Upper lobe of left lung (tissue), 6 donors: Measurements from ENCODE around the gene XPNPEP1. TPM values are rescaled to one million over a fixed set of nuclear protein-coding genes. Genes with fewer than 3 reads are reported as not detected.

Experiments used
- ATAC-seq, 2 donors: fragments of 200-7000 bp; cut with Tn5 transposase; one replicate each; pipeline ENCODE4 v1.9.1; 2022; ENCODE audit warnings: mild to moderate bottlenecking in 2 of 2, moderate library complexity in 2 of 2; ENCODE audit not compliant: low FRiP score in 2 of 2
- DNase-seq, 2 donors: peaks; one replicate each; pipeline ENCODE4 v3.0.0-alpha.2; 2019 to 2020
- H3K27ac ChIP-seq, 4 donors: fragments of 200-600 bp; sonication (generic); one replicate each; pipeline ENCODE4 v1.5.1; 2016 to 2019
- H3K27me3 ChIP-seq, 4 donors: fragments of 200-600 bp; sonication (generic); one replicate each; pipeline ENCODE4 v1.5.1; 2017 to 2019
- H3K36me3 ChIP-seq, 4 donors: fragments of 200-600 bp; sonication (generic); one replicate each; pipeline ENCODE4 v1.5.1; 2016 to 2019
- H3K4me1 ChIP-seq, 4 donors: fragments of 200-600 bp; sonication (generic); one replicate each; pipeline ENCODE4 v1.5.1; 2018 to 2019
- H3K4me3 ChIP-seq, 4 donors: fragments of 200-600 bp; sonication (generic); one replicate each; pipeline ENCODE4 v1.5.1; 2017 to 2019; ENCODE audit warnings: mild to moderate bottlenecking in 2 of 4, moderate library complexity in 1 of 4
- H3K9me3 ChIP-seq, 4 donors: fragments of 200-600 bp; sonication (generic); one replicate each; pipeline ENCODE4 v1.5.1; 2018 to 2019
- CTCF ChIP-seq, 6 experiments: fragments of 450-650 bp in 4 of 6; fragments of 200-600 bp in 2 of 6; sonication (generic) in 2 of 6; IDR thresholded peaks; one replicate each; pipeline ENCODE4 v1.5.1; 2016 to 2019; ENCODE audit warnings: antibody characterized with exemption in 6 of 6
- EP300 ChIP-seq, 4 donors: sonication (generic); formaldehyde crosslinking; IDR thresholded peaks; one replicate each; pipeline ENCODE4 v1.5.1; 2017; ENCODE audit warnings: antibody characterized with exemption in 4 of 4, control low read depth in 2 of 4
- POLR2A ChIP-seq, 4 donors: fragments of 450-650 bp; IDR thresholded peaks; one replicate each; pipeline ENCODE4 v1.5.1; 2016 to 2017; ENCODE audit warnings: antibody characterized with exemption in 4 of 4, mild to moderate bottlenecking in 2 of 4
- POLR2AphosphoS5 ChIP-seq, 2 donors: sonication (generic); formaldehyde crosslinking; IDR thresholded peaks; one replicate each; pipeline ENCODE4 v1.5.1; 2017; ENCODE audit warnings: antibody characterized with exemption in 2 of 2
- WGBS, 2 donors: methylation state at CpG; one replicate each; pipeline ENCODE4 v1.1.5; 2017 to 2018; 5-methylcytosine and 5-hydroxymethylcytosine counted together
- total RNA-seq, 6 donors: library from RNA; depleted of rRNA in 4 of 6; stranded (reverse); fragments of >200 nt in 4 of 6; gene quantifications; one replicate each; pipeline versions ENCODE4 v1.1.0 to v1.2.1, GENCODE V29; 2016 to 2021
- donor health status: DM: no; HTN: no; CAD: no; lungs with moderate emphysema.
- donor health status: DM: no; HTN: yes; CAD: no; lungs with severe emphysema.

The XPNPEP1 gene
- total RNA-seq, 6 donors from 2014 or later = 40.6 to 132 (median 57.8) TPM

- Histone ChIP-seq H3K4me1 (no peaks in the 10 kb centered on the region), H3K27me3 (no peaks in the 10 kb centered on the region), H3K4me3 (no peak overlapping the region), H3K27ac (no peak overlapping the region), H3K36me3 (peaks cover 11 to 33% (median 25%) of the 10 kb centered on the region in 4 donors), H3K9me3 (peaks cover 0 to 6% (median 2%) of the 10 kb centered on the region in 4 donors)
- TF ChIP-seq POLR2A (IDR thresholded peaks at IDR 0.05) (no peak), CTCF (IDR thresholded peaks at IDR 0.05) (no peak), POLR2AphosphoS5 (IDR thresholded peaks at IDR 0.05) (no peak), EP300 (IDR thresholded peaks at IDR 0.05) (no peak)
- WGBS, 2 donors = 92 to 95% methylated on average over 4 of the region's 4 CpGs
- DNase-seq = no peak
- no peak for ATAC-seq
Measured at GRCh38 chr10:109861081-109861480, 62.2 kb downstream of the XPNPEP1 start.

GRCh38 chr10:109859221-109859620 lies 64.1 kb downstream of the XPNPEP1 start:
- TF ChIP-seq CTCF (IDR thresholded peaks at IDR 0.05) = no peak
- TF ChIP-seq POLR2A (IDR thresholded peaks at IDR 0.05) = no peak
- no peak for TF ChIP-seq EP300 (IDR thresholded peaks at IDR 0.05)
- TF ChIP-seq POLR2AphosphoS5 (IDR thresholded peaks at IDR 0.05) = no peak

GRCh38 chr10:109855746-109856145 lies 67.6 kb downstream of the XPNPEP1 start:
- Histone ChIP-seq H3K36me3 (no peaks in the 10 kb centered on the region), H3K27me3 (no peaks in the 10 kb centered on the region), H3K27ac (no peak overlapping the region), H3K9me3 (no peaks in the 10 kb centered on the region), H3K4me1 (peaks cover 6 to 12% (median 8%) of the 10 kb centered on the region in 4 donors), H3K4me3 (no peak overlapping the region)
- TF ChIP-seq CTCF (IDR thresholded peaks at IDR 0.05) (no peak), EP300 (IDR thresholded peaks at IDR 0.05) (no peak), POLR2AphosphoS5 (IDR thresholded peaks at IDR 0.05) (no peak), POLR2A (IDR thresholded peaks at IDR 0.05) (no peak)
- no peak for DNase-seq
- 93 to 95% methylated on average over 5 of the region's 5 CpGs for WGBS, 2 donors
- ATAC-seq = no peak

More at GRCh38 chr10:109859221-109859620, 64.1 kb downstream of the XPNPEP1 start:
- H3K27ac ChIP-seq = no peak overlapping the region
- H3K4me3 ChIP-seq = no peak overlapping the region
- no peaks in the 10 kb centered on the region for H3K4me1 ChIP-seq
- H3K27me3 ChIP-seq = no peaks in the 10 kb centered on the region
- WGBS, 2 donors = 76 to 88% methylated on average over 1 of the region's 1 CpG
- H3K36me3 ChIP-seq = peaks cover 4 to 14% (median 6%) of the 10 kb centered on the region in 4 donors
- ATAC-seq (no peak), DNase-seq (no peak)
- peaks cover 0 to 6% (median 2%) of the 10 kb centered on the region in 4 donors for H3K9me3 ChIP-seq

- WGBS, 2 donors = 91 to 93% methylated on average over 7 of the region's 7 CpGs
- ATAC-seq = no peak
- H3K27ac ChIP-seq = no peak overlapping the region
- H3K4me3 ChIP-seq = no peak overlapping the region
- H3K4me1 ChIP-seq = peaks cover 6 to 12% (median 8%) of the 10 kb centered on the region in 4 donors
- H3K27me3 ChIP-seq = no peaks in the 10 kb centered on the region
- H3K9me3 ChIP-seq = no peaks in the 10 kb centered on the region
- no peak for TF ChIP-seq POLR2AphosphoS5 (IDR thresholded peaks at IDR 0.05)
- no peak for TF ChIP-seq CTCF (IDR thresholded peaks at IDR 0.05)
- no peak for TF ChIP-seq EP300 (IDR thresholded peaks at IDR 0.05)
- TF ChIP-seq POLR2A (IDR thresholded peaks at IDR 0.05) = no peak
- no peak for DNase-seq
- H3K36me3 ChIP-seq = no peaks in the 10 kb centered on the region
Measured at GRCh38 chr10:109853921-109854320, 69.4 kb downstream of the XPNPEP1 start.

GRCh38 chr10:109852475-109853037 lies 70.8 kb downstream of the XPNPEP1 start:
- Histone ChIP-seq H3K4me1 (peaks cover 6 to 12% (median 8%) of the 10 kb centered on the region in 4 donors), H3K36me3 (no peaks in the 10 kb centered on the region), H3K27me3 (no peaks in the 10 kb centered on the region), H3K27ac (no peak overlapping the region), H3K4me3 (no peak overlapping the region), H3K9me3 (no peaks in the 10 kb centered on the region)
- 9% methylated on average over 12 to 13 of the region's 13 CpGs for WGBS, 2 donors
- TF ChIP-seq POLR2A (IDR thresholded peaks at IDR 0.05) (no peak), CTCF (IDR thresholded peaks at IDR 0.05) (peak; percentile 59 to 88 (median 80))
- DNase-seq (peak; percentile 55 to 61), ATAC-seq (peak; percentile 73 to 91)
